GM20000 (cell line): ENCODE measurements around the gene LIME1.

Experiments
- DNase-seq: peaks from one replicate; pipeline ENCODE4 v3.0.0; 2012; ENCODE audit warnings: low spot score
- CTCF ChIP-seq: IDR thresholded peaks from 2 replicates; pipeline ENCODE4 v1.5.1; 2012; ENCODE audit warnings: mild to moderate bottlenecking, control low read depth; ENCODE audit errors: extremely low read depth, missing control alignments

Gene LIME1

GRCh38 chr20:63695424-63696305 lies 40.8 kb upstream of the LIME1 start:
- DNase-seq = no peak
- TF ChIP-seq CTCF = no peak

- no peak for TF ChIP-seq CTCF
- DNase-seq = peak; percentile 51
These were observed 40.2 kb upstream of the LIME1 start for GRCh38 chr20:63696306-63696627.

DNA sequence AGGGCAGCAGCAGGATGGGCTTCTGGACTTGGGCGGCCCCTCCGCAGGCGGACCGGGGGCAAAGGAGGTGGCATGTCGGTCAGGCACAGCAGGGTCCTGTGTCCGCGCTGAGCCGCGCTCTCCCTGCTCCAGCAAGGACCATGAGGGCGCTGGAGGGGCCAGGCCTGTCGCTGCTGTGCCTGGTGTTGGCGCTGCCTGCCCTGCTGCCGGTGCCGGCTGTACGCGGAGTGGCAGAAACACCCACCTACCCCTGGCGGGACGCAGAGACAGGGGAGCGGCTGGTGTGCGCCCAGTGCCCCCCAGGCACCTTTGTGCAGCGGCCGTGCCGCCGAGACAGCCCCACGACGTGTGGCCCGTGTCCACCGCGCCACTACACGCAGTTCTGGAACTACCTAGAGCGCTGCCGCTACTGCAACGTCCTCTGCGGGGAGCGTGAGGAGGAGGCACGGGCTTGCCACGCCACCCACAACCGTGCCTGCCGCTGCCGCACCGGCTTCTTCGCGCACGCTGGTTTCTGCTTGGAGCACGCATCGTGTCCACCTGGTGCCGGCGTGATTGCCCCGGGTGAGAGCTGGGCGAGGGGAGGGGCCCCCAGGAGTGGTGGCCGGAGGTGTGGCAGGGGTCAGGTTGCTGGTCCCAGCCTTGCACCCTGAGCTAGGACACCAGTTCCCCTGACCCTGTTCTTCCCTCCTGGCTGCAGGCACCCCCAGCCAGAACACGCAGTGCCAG lies 39.7 kb upstream of the LIME1 start, which contains the start of gene TNFRSF6B:
TNFRSF6B (plus strand) TSS at position 25 of the 729 bp plus-strand sequence; CDS start at position 141, 116 bp downstream.
- no peak for TF ChIP-seq CTCF
- no peak for DNase-seq

- no peak for DNase-seq
- TF ChIP-seq CTCF = no peak
These were observed 39.1 kb upstream of the LIME1 start for GRCh38 chr20:63697357-63697867.

DNA sequence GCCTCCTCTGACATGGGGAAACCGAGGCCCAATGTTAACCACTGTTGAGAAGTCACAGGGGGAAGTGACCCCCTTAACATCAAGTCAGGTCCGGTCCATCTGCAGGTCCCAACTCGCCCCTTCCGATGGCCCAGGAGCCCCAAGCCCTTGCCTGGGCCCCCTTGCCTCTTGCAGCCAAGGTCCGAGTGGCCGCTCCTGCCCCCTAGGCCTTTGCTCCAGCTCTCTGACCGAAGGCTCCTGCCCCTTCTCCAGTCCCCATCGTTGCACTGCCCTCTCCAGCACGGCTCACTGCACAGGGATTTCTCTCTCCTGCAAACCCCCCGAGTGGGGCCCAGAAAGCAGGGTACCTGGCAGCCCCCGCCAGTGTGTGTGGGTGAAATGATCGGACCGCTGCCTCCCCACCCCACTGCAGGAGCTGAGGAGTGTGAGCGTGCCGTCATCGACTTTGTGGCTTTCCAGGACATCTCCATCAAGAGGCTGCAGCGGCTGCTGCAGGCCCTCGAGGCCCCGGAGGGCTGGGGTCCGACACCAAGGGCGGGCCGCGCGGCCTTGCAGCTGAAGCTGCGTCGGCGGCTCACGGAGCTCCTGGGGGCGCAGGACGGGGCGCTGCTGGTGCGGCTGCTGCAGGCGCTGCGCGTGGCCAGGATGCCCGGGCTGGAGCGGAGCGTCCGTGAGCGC lies 38.5 kb upstream of the LIME1 start:
- TF ChIP-seq CTCF = no peak
- DNase-seq = no peak

GRCh38 chr20:63698739-63699465 lies 37.6 kb upstream of the LIME1 start:
- no peak for TF ChIP-seq CTCF
- peak; percentile 82 for DNase-seq
